HS-27A (cell line): ENCODE measurements around the gene FOXP1.

Experiments
- DNase-seq: peaks from one replicate; pipeline ENCODE4 v3.0.0-alpha.2; 2012; ENCODE audit warnings: low read depth, missing footprints

The FOXP1 gene

GRCh38 chr3:71210257-71211007 is 373.1 kb downstream of the FOXP1 start:
- no peak for DNase-seq

DNA sequence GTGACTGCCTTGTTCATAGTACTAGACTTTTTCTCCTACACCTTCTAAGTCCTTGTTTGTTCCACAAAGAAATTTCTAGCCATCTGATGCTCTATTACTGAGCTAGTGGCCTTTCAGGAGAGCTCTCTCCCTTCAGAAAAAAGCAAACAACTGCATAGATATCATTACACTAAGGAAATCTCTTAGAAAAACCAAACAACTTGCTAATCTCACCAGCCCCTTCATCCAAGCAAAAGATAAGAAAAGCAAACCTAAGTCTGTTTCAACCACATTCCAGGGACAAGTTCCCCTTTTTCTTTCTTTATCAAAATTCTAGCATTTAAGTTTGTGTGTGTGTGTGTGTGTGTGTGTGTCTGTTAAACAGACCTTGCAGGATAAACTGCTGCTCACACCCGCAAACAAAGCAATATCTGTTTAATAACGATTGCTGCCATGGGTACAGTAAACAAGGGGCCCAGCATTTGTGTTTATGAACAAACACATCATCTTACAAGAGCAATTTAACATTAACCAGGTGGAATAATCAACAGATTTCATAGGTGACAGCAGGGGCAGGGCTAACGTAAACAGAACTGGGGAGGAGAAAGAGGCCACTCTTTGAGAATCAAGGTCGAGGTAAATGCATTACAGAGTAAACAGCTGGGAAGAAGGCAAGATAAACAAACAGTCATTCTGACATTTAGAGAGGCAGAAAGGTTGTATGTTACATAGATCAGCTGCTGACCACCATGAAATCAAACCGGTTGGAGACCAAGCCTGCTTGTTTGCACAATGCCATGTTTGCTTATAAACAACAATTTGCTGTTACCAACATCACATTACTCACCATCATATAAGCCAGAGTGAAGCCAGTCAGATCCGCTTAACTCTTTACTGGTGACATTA is 375.1 kb downstream of the FOXP1 start:
- no peak for DNase-seq

DNA sequence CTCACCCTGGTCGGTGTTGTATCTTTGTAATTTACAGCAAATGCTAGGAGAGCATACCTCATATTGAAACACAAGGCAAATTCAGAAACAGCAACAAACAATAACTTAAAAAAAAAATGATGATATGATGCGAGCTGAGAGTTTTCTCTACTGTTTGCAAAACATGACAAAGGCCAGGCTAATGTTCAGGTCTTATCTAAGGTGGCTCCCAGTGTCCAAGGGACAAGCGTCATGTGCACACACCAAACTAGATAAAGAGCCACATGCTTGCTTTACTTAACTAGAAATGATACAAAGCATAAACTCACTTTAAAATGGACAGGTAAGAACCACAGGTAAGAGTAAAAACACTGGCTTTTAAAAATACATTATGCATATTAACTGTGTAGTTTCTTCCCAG is 375.9 kb downstream of the FOXP1 start:
- DNase-seq: no peak

- DNase-seq: no peak
Observed at GRCh38 chr3:71206305-71207165, 377.0 kb downstream of the FOXP1 start.

- no peak for DNase-seq
Observed at GRCh38 chr3:71203727-71204488, 379.6 kb downstream of the FOXP1 start.

GRCh38 chr3:71202848-71203533 is 380.5 kb downstream of the FOXP1 start:
- DNase-seq: no peak

- DNase-seq: no peak
Observed at GRCh38 chr3:71201939-71202338, 381.6 kb downstream of the FOXP1 start.

DNA sequence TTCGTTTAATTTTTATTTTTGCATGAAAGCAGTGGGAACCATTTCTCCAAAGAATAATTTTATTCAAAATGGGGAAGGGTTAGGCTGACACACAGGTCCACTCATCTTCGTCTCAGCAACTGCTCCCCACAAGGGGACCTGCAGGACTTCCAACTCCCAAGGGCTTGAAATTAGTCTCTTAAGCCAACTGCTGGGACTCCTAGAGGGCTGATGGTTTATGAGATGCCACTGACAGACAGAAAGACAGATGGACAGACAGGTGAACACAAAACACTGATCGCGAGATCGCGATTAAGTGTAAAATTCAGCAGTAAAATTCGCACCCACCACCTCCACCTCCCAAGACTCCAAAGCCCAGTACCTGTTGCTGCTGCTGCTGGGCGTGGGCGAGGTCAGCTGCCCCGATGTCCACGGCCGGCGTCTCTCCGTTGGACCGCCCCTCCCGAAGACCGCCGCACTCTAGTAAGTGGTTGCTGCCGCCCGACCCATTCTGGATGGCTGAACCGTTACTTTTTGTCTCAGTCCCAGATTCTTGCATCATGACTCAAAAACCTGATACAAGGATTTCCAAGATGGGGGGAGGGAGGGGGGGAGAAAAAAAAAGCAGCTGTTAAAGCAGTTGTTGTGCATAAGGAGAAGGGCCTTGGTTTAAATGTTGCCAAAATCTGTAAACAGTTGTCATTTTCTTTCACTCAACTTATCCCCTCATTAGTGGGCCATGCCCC is 385.5 kb downstream of the FOXP1 start:
- DNase-seq: no peak

DNA sequence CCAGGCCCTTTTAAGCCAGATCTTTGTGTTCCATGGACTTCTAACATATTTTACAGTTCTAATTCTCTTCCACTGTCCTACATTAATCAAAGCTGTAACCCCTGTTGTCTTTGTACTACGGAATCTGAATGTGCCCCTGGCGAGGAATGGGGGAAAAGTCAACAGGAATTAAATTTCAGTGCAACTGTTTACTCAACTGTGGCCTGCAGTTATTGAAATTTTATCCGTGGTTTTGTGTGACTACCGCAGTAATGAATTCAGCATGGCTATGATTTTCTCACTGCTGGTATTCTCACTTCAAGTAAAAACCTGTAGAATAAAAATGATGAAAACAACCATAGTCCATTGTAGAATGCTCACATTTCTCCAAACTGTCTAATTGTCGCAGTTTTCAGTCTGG is 388.0 kb downstream of the FOXP1 start:
- no peak for DNase-seq

GRCh38 chr3:71194785-71195184 is 388.7 kb downstream of the FOXP1 start:
- DNase-seq: no peak

DNA sequence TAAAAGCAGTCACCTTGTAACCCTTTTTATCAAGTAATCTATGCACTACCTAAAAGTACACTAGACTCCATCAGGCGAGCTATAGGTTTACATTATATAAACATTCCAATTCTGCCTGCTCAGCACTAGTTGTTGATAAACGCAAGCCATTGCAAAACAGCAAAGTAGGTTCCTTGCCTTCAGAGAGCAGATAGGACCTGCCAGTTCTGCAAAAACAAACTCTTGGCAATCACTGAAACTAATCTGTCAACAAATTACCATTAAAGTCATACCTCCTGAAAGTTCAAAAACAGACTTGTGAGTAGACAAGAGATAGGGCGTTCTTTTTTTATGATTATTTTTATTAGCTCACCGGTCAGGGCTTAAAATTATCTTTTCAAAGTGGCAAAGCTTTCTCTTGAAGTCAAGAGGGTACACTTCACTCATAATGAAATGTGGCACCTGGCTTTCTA is 392.5 kb downstream of the FOXP1 start:
- no peak for DNase-seq

DNA sequence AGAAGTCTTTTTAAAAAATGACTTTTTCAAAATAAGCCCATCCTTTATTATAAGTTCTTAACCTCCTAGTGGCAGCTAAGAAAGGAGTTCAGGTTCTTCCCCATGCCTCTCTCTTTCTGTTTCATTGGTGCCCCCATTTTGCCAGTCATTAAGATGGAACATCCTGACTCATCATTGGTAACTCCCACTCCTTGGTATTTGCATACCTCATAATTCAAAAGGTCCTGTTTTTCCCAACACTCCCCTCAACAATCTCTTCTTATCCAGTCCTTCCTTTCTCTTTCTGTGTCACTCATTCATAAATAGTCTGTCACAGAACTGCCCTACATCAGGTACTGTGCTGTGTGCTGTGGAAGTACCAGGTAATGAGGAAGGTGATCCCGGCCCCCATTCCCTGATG is 394.0 kb downstream of the FOXP1 start:
- DNase-seq: no peak

DNA sequence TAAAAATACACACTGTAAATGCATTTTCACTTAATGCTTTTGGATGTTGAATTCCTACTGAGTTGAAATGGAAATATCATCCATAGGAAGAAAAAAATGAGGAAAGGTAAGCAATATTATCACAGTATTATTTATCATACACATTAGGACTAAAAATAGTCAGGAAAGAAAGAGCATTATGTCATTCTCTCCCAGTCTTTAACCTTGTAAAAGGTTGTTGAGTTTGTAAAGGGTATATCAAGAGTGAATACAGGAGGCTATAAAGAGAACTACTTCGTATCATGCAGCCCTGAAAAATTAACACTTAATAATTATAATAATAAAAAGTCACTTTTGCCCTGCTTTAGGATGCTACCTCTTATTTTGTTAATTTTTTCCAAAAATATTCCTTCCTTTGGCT is 395.8 kb downstream of the FOXP1 start:
- no peak for DNase-seq

- DNase-seq: no peak
Observed at GRCh38 chr3:71186801-71187200, 396.7 kb downstream of the FOXP1 start.

DNA sequence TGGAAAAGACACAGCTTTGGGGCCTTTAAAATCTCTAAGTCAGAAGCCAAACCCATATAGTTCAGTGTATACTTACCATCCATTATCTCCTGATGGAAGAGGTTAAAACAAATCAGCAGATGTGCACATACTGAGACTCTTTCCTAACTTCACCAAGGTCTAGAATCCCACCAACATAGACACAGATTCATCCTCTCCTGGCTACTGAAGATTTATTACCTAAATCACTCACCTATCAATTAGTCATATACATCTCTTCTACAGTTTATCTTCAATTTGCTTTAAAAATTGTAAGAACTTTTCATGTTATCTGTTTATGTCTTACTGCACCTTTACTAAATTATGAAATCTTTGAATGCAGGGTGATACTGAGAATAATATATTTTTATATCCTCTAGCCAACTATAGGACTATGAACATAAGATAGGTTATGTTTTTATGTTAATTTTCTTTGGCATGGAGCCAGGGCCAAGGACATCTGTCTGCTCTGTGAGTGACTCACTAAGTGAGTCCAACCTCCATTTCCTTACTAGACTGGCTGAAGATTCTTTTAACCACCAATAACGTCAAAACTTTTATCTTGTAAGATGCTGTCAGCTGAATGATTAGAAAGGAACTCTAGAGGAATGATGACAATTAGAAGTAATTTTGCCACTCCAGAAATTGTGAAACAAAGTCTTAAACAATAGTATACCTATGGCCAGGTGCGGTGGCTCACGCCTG is 397.6 kb downstream of the FOXP1 start:
- no peak for DNase-seq

DNA sequence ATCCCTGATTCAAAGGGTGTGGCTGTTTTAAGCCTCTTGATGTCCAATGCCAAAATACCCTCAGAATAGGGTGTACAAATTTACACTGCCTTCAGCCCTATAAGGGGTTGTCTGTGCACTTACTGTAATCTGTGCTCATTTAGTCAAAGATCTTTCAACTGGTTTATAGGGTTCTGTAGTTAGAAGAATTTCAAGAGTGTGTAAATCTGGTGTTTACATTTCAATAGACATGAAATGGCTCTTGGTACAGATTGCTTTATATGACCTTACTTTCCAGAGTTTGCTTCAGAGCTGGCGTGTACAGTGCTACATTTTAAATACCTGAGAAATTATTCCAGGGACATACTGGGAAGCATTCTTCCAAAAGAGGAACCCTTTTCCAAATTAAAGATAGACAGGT is 399.3 kb downstream of the FOXP1 start:
- DNase-seq: no peak

- DNase-seq: no peak
Observed at GRCh38 chr3:71183549-71183948, 400.0 kb downstream of the FOXP1 start.

DNA sequence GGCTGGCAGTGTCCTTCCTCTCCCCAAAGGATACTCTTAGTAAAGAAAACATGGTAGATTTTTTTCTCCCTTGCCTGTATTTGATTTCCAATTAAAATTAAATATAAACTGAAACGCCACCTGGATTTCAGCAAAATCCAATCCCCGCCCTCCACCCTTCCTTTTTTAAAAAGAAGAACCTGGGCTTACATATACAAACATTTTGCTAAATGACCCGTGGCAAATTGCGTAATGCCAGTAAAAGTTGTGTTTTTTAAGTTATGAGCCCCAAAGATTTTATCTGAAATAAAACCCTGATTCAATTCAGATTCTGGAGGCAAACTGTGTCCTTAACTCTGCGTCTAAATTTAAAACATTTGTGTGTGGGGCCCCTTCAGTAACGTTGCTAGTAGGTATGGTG is 403.0 kb downstream of the FOXP1 start:
- DNase-seq: no peak

GRCh38 chr3:71177375-71177774 is 406.2 kb downstream of the FOXP1 start:
- DNase-seq: no peak

DNA sequence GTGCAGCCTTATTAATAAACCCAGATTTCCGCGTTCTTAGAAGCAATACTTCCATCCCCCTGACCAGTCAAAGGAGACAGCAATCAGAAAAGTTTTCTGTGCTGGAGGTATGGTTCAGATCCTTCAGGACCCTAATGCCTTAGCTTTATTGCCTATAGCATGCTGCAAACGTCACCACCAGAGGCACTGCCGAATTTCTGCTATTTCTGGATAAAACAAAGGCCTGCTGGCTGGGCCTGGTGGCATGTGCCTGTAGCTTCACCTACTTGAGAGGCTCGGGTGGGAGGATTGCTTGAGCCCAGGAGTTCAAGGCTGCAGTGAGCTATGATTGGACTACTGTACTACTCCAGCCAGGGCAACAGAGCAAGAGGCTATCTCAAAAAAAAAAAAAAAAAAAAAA is 407.2 kb downstream of the FOXP1 start:
- DNase-seq: no peak
